Esophagus muscularis mucosa (tissue), 4 donors: ENCODE measurements around the gene KDM7A. TPM values are rescaled to one million over a fixed set of nuclear protein-coding genes. Genes with fewer than 3 reads are reported as not detected.

ENCODE experiments used
- DNase-seq: peaks from one replicate; pipeline ENCODE4 v3.0.0-alpha.2; 2017; ENCODE audit errors: extremely low spot score
- H3K27ac ChIP-seq, 4 donors: fragments of 200-600 bp; sonication (generic); replicated peaks in 1 of 4; 1 replicate in 3 of 4; 2 replicates in 1 of 4; pipeline ENCODE4 v1.5.1; 2016 to 2019; ENCODE audit warnings: mild to moderate bottlenecking in 1 of 4
- H3K27me3 ChIP-seq, 4 donors: fragments of 200-600 bp; sonication (generic); one replicate each; pipeline versions ENCODE4 v1.5.1 to v1.6.0; 2016 to 2019
- H3K36me3 ChIP-seq, 4 donors: fragments of 200-600 bp; sonication (generic); one replicate each; pipeline ENCODE4 v1.5.1; 2016 to 2019
- H3K4me1 ChIP-seq, 4 donors: fragments of 200-600 bp; sonication (generic); one replicate each; pipeline ENCODE4 v1.5.1; 2016 to 2019
- H3K4me3 ChIP-seq, 4 donors: fragments of 200-600 bp; sonication (generic); 1 replicate in 2 of 4; 2 replicates in 2 of 4; pipeline ENCODE4 v1.5.1; 2016 to 2019; ENCODE audit warnings: mild to moderate bottlenecking in 4 of 4, moderate library complexity in 1 of 4
- H3K9me3 ChIP-seq, 4 donors: fragments of 200-600 bp; sonication (generic); 1 replicate in 3 of 4; 2 replicates in 1 of 4; pipeline ENCODE4 v1.5.1; 2016 to 2019
- CTCF ChIP-seq, 3 experiments: fragments of 200-600 bp in 2 of 3; fragments of 450-650 bp in 1 of 3; sonication (generic) in 2 of 3; IDR thresholded peaks; one replicate each; pipeline ENCODE4 v1.5.1; 2017 to 2019; ENCODE audit warnings: antibody characterized with exemption in 3 of 3, mild to moderate bottlenecking in 2 of 3, moderate library complexity in 1 of 3
- EP300 ChIP-seq: sonication (generic); formaldehyde crosslinking; IDR thresholded peaks from one replicate; pipeline ENCODE4 v1.6.1; 2017; ENCODE audit warnings: antibody characterized with exemption
- POLR2A ChIP-seq: fragments of 450-650 bp; IDR thresholded peaks from one replicate; pipeline ENCODE4 v1.6.1; 2017; ENCODE audit warnings: antibody characterized with exemption, moderate library complexity, mild to moderate bottlenecking, low read depth
- POLR2AphosphoS5 ChIP-seq, 2 donors: sonication (generic); formaldehyde crosslinking; IDR thresholded peaks; one replicate each; pipeline ENCODE4 v1.6.1; 2017; ENCODE audit warnings: antibody characterized with exemption in 2 of 2
- WGBS: methylation state at CpG from one replicate; pipeline ENCODE4 v1.1.5; 2018; 5-methylcytosine and 5-hydroxymethylcytosine counted together
- intact Hi-C: fragments of 100-400 bp; cut with DNase I; formaldehyde crosslinking; loops from one replicate; pipeline ENCODE4 v1.15.1; 2023
- total RNA-seq, 4 donors: library from RNA; depleted of rRNA; stranded (reverse); fragments of >200 nt; gene quantifications; one replicate each; pipeline versions ENCODE4 v1.1.0 to v1.2.1, GENCODE V29; 2016

KDM7A gene
- total RNA-seq, 4 donors from 2014 or later, result 13.5 to 23.7 (median 19.5) TPM

- WGBS, result 81% methylated on average over 2 of the region's 2 CpGs
- no peak for DNase-seq
These were observed 13.1 kb upstream of the KDM7A start for GRCh38 chr7:140189917-140190316.

GRCh38 chr7:140182917-140183316 is 6.1 kb upstream of the KDM7A start:
- H3K4me3 ChIP-seq, result no peak overlapping the region
- DNase-seq, result no peak
- TF ChIP-seq POLR2A (no peak), POLR2AphosphoS5 (IDR thresholded peaks at IDR 0.05) (no peak), EP300 (no peak)
- peaks cover 0 to 28% (median 0%) of the 10 kb centered on the region in 4 donors for H3K27me3 ChIP-seq
- H3K36me3 ChIP-seq, result no peaks in the 10 kb centered on the region
- H3K4me1 ChIP-seq, result peaks cover 6 to 9% (median 7%) of the 10 kb centered on the region in 4 donors
- intact Hi-C loops, result no loop called here
- no peaks in the 10 kb centered on the region for H3K9me3 ChIP-seq
- H3K27ac ChIP-seq, result no peak overlapping the region
- 81% methylated on average over 4 of the region's 4 CpGs for WGBS

More at GRCh38 chr7:140189917-140190316, 13.1 kb upstream of the KDM7A start:
- H3K4me1 ChIP-seq, result no peaks in the 10 kb centered on the region
- H3K27me3 ChIP-seq, result peaks cover 0 to 6% (median 0%) of the 10 kb centered on the region in 4 donors
- no peak for TF ChIP-seq POLR2A
- no peak for TF ChIP-seq POLR2AphosphoS5 (IDR thresholded peaks at IDR 0.05)
- no peak for TF ChIP-seq CTCF (IDR thresholded peaks at IDR 0.05)
- TF ChIP-seq EP300, result no peak
- no peaks in the 10 kb centered on the region for H3K9me3 ChIP-seq
- H3K4me3 ChIP-seq, result no peak overlapping the region
- H3K27ac ChIP-seq, result no peak overlapping the region
- H3K36me3 ChIP-seq, result no peaks in the 10 kb centered on the region
- intact Hi-C loops, result no loop called here

- TF ChIP-seq POLR2A (no peak), CTCF (IDR thresholded peaks at IDR 0.05) (no peak), POLR2AphosphoS5 (IDR thresholded peaks at IDR 0.05) (no peak), EP300 (no peak)
- Histone ChIP-seq H3K4me3 (no peak overlapping the region), H3K9me3 (no peaks in the 10 kb centered on the region), H3K27me3 (peaks cover 0 to 18% (median 0%) of the 10 kb centered on the region in 4 donors), H3K4me1 (peaks cover 14 to 22% (median 19%) of the 10 kb centered on the region in 4 donors), H3K27ac (no peak overlapping the region), H3K36me3 (no peaks in the 10 kb centered on the region)
- WGBS, result 89% methylated on average over 5 of the region's 5 CpGs
- DNase-seq, result no peak
- intact Hi-C loops, result loop anchor here (5.0 kb wide), 1 partner anchor 53 kb away; no protein-coding TSS in a partner anchor
These were observed 2.6 kb upstream of the KDM7A start for GRCh38 chr7:140179339-140179738.

GRCh38 chr7:140176122-140176701 is 571 bp downstream of the KDM7A start:
- intact Hi-C loops, result loop anchor here (5.0 kb wide), 1 partner anchor 56 kb away; no protein-coding TSS in a partner anchor
- peak overlapping the region; percentile 99 to 100 (median 100) for H3K27ac ChIP-seq
- H3K4me1 ChIP-seq, result peaks cover 23 to 37% (median 29%) of the 10 kb centered on the region in 4 donors
- DNase-seq, result no peak
- no peaks in the 10 kb centered on the region for H3K27me3 ChIP-seq
- TF ChIP-seq CTCF (IDR thresholded peaks at IDR 0.05), result no peak
- no peak for TF ChIP-seq POLR2AphosphoS5 (IDR thresholded peaks at IDR 0.05)
- TF ChIP-seq EP300, result no peak
- TF ChIP-seq POLR2A, result no peak
- H3K36me3 ChIP-seq, result no peaks in the 10 kb centered on the region
- WGBS, result under 1% methylated on average over 28 of the region's 95 CpGs
- peak overlapping the region; percentile 95 to 98 (median 96) for H3K4me3 ChIP-seq
- H3K9me3 ChIP-seq, result no peaks in the 10 kb centered on the region

GRCh38 chr7:140175221-140176121 is 1.3 kb downstream of the KDM7A start:
- no peak for TF ChIP-seq EP300
- peak; percentile 92 for TF ChIP-seq POLR2A
- peak; percentile 92 to 95 for TF ChIP-seq POLR2AphosphoS5 (IDR thresholded peaks at IDR 0.05)
- peak; percentile 77 to 86 (median 80) for TF ChIP-seq CTCF (IDR thresholded peaks at IDR 0.05)
- WGBS, result 1% methylated on average over 20 of the region's 72 CpGs
- DNase-seq, result peak; percentile 98
- Histone ChIP-seq H3K4me1 (peaks cover 23 to 45% (median 35%) of the 10 kb centered on the region in 4 donors), H3K27ac (peak overlapping the region; percentile 99 to 100 (median 100)), H3K4me3 (peak overlapping the region; percentile 95 to 98 (median 96)), H3K36me3 (no peaks in the 10 kb centered on the region), H3K27me3 (no peaks in the 10 kb centered on the region), H3K9me3 (no peaks in the 10 kb centered on the region)
- intact Hi-C loops, result loop anchor here (2.0 to 5.0 kb wide), 2 partner anchors 57 to 151 kb away; no protein-coding TSS in a partner anchor
